Measurements from ENCODE around the gene RNASEL.

- TF ChIP-seq, protein P1, sequence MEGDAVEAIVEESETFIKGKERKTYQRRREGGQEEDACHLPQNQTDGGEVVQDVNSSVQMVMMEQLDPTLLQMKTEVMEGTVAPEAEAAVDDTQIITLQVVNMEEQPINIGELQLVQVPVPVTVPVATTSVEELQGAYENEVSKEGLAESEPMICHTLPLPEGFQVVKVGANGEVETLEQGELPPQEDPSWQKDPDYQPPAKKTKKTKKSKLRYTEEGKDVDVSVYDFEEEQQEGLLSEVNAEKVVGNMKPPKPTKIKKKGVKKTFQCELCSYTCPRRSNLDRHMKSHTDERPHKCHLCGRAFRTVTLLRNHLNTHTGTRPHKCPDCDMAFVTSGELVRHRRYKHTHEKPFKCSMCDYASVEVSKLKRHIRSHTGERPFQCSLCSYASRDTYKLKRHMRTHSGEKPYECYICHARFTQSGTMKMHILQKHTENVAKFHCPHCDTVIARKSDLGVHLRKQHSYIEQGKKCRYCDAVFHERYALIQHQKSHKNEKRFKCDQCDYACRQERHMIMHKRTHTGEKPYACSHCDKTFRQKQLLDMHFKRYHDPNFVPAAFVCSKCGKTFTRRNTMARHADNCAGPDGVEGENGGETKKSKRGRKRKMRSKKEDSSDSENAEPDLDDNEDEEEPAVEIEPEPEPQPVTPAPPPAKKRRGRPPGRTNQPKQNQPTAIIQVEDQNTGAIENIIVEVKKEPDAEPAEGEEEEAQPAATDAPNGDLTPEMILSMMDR (IDR thresholded peaks at IDR 0.05), result no peak
- TF ChIP-seq EP300 (IDR thresholded peaks at IDR 0.05), result no peak
- TF ChIP-seq POLR2A (IDR thresholded peaks at IDR 0.05), result no peak
Measured at GRCh38 chr1:182616130-182617013, 27.3 kb upstream of the RNASEL start.
